B cell (primary cell): ENCODE results near the gene CREB5. TPM values are rescaled to one million over a fixed set of nuclear protein-coding genes. Genes with fewer than 3 reads are reported as not detected.

ENCODE experiments used
- ATAC-seq: fragments of 200-7000 bp; cut with Tn5 transposase; one replicate; pipeline ENCODE4 v1.10.0; 2021; ENCODE audit warnings: low read depth, mild to moderate bottlenecking, moderate number of reproducible peaks, moderate library complexity
- CTCF ChIA-PET: fragments of 350-600 bp; sonication (Branson Sonifier 250); formaldehyde crosslinking; loops from one replicate; lab custom pipeline; 2021; ENCODE audit warnings: antibody characterized with exemption, inconsistent platforms; lab: Charles Lee
- POLR2A ChIA-PET: fragments of 350-600 bp; sonication (Branson Sonifier 250); formaldehyde crosslinking; loops from one replicate; lab custom pipeline; 2021; ENCODE audit warnings: antibody characterized with exemption; lab: Charles Lee
- DNase-seq: peaks from one replicate; pipeline ENCODE4 v3.0.0; 2013
- H2AFZ ChIP-seq: 2 replicates; pipeline ENCODE4 v1.6.1; 2012; ENCODE audit warnings: mild to moderate bottlenecking, low read depth, low read length; ENCODE audit not compliant: insufficient read depth, poor library complexity, severe bottlenecking
- H3K27ac ChIP-seq, 2 donors: 1 replicate in 1 of 2; 2 replicates in 1 of 2; pipeline ENCODE4 v1.5.1; 2012 to 2013; ENCODE audit warnings: low read length in 2 of 2, mild to moderate bottlenecking in 2 of 2, moderate library complexity in 1 of 2
- H3K27me3 ChIP-seq, 4 experiments: fragments of 200-600 bp in 1 of 4; sonication (generic) in 1 of 4; replicated peaks in 1 of 4; 1 replicate in 2 of 4; 2 replicates in 2 of 4; pipeline versions ENCODE4 v1.6.1 to v1.7.0; 2013 to 2016; ENCODE audit warnings: low read length in 3 of 4, mild to moderate bottlenecking in 2 of 4, mixed read lengths in 1 of 4, moderate library complexity in 1 of 4; ENCODE audit not compliant: insufficient read depth in 4 of 4, control insufficient read depth in 3 of 4; ENCODE audit errors: control extremely low read depth in 1 of 4
- H3K36me3 ChIP-seq, 2 experiments: replicated peaks in 1 of 2; 1 replicate in 1 of 2; 2 replicates in 1 of 2; pipeline versions ENCODE4 v1.6.1 to v1.7.1; 2013; ENCODE audit warnings: low read length in 1 of 2; ENCODE audit not compliant: insufficient read depth in 2 of 2, control insufficient read depth in 1 of 2; ENCODE audit errors: control extremely low read depth in 1 of 2, extremely low read depth in 1 of 2
- H3K4me1 ChIP-seq, 2 donors: fragments of 200-600 bp in 1 of 2; sonication (generic) in 1 of 2; 1 replicate in 1 of 2; 2 replicates in 1 of 2; pipeline versions ENCODE4 v1.5.1 to v1.6.1; 2013 to 2017; ENCODE audit warnings: low read length in 2 of 2; ENCODE audit not compliant: control insufficient read depth in 2 of 2, insufficient read depth in 2 of 2
- H3K4me2 ChIP-seq: replicated peaks from 2 replicates; pipeline ENCODE3; 2012; ENCODE audit warnings: mild to moderate bottlenecking, low read depth, low read length; ENCODE audit not compliant: poor library complexity, severe bottlenecking
- H3K4me3 ChIP-seq, 5 experiments: fragments of 200-600 bp in 1 of 5; sonication (generic) in 1 of 5; 1 replicate in 3 of 5; 2 replicates in 2 of 5; pipeline versions ENCODE4 v1.5.1 to v1.7.0; 2011 to 2016; ENCODE audit warnings: low read length in 4 of 5, mild to moderate bottlenecking in 4 of 5, low read depth in 2 of 5, control low read depth in 1 of 5, moderate library complexity in 1 of 5; ENCODE audit not compliant: insufficient read depth in 1 of 5; ENCODE audit errors: control extremely low read depth in 1 of 5, extremely low read depth in 1 of 5
- H3K79me2 ChIP-seq: fragments of 200-600 bp; sonication (generic); one replicate; pipeline ENCODE4 v1.6.0; 2016; ENCODE audit warnings: low read length; ENCODE audit not compliant: control insufficient read depth, insufficient read depth
- H3K9ac ChIP-seq: fragments of 200-600 bp; sonication (generic); 2 replicates; pipeline ENCODE4 v1.6.1; 2017; ENCODE audit warnings: mild to moderate bottlenecking, low read length, moderate library complexity
- H3K9me3 ChIP-seq, 3 donors: one replicate each; pipeline versions ENCODE4 v1.6.1 to v1.7.1; 2013; ENCODE audit warnings: low read length in 2 of 3; ENCODE audit not compliant: control insufficient read depth in 2 of 3, insufficient read depth in 1 of 3; ENCODE audit errors: control extremely low read depth in 1 of 3
- H4K20me1 ChIP-seq: 2 replicates; pipeline ENCODE4 v1.6.0; 2012; ENCODE audit warnings: mild to moderate bottlenecking, low read length; ENCODE audit not compliant: insufficient read depth, control insufficient read depth, poor library complexity, severe bottlenecking
- H3K27ac Mint-ChIP-seq: one replicate; pipeline ENCODE4 v1.8.0; 2021; ENCODE audit warnings: mixed read lengths
- H3K27me3 Mint-ChIP-seq: one replicate; pipeline ENCODE4 v1.8.0; 2021; ENCODE audit warnings: mixed read lengths
- H3K4me1 Mint-ChIP-seq: one replicate; pipeline ENCODE4 v1.8.0; 2021; ENCODE audit warnings: mixed read lengths
- H3K4me3 Mint-ChIP-seq: one replicate; pipeline ENCODE4 v1.8.0; 2021; ENCODE audit warnings: mixed read lengths
- H3K9me3 Mint-ChIP-seq: one replicate; pipeline ENCODE4 v1.8.0; 2022; ENCODE audit warnings: mixed read lengths; ENCODE audit not compliant: insufficient read depth
- CTCF ChIP-seq: fragments of 200-600 bp; IDR thresholded peaks from one replicate; pipeline ENCODE4 v1.8.0; 2022; ENCODE audit warnings: antibody characterized with exemption, mild to moderate bottlenecking
- EZH2 ChIP-seq: IDR thresholded peaks from 2 replicates; pipeline ENCODE4 v1.6.1; 2012; ENCODE audit warnings: borderline replicate concordance, low read depth, mild to moderate bottlenecking, moderate library complexity, low read length; ENCODE audit not compliant: insufficient read depth, poor library complexity, severe bottlenecking
- WGBS: methylation state at CpG from one replicate; pipeline ENCODE4 v1.1.5; 2013; ENCODE audit warnings: missing lambda C conversion rate; ENCODE audit not compliant: insufficient coverage; 5-methylcytosine and 5-hydroxymethylcytosine counted together
- intact Hi-C: fragments of 100-400 bp; cut with micrococcal nuclease; formaldehyde crosslinking; loops from one replicate; pipeline ENCODE4 v1.10.0; 2022
- polyA plus RNA-seq: library from polyadenylated mRNA; depleted of rRNA; stranded (reverse); fragments of >200 nt; gene quantifications from 2 replicates; pipeline ENCODE4 v1.2.3, GENCODE V29; 2012
- total RNA-seq, 2 donors: library from RNA; stranded (reverse); fragments of 120-200 nt in 1 of 2; gene quantifications; 1 replicate in 1 of 2; 2 replicates in 1 of 2; pipeline versions ENCODE4 v1.2.3 to v1.2.4, GENCODE V29; 2013 to 2022

The CREB5 gene
- total and polyA plus RNA-seq, 2 donors (not counting 1 experiment from before 2014, with no cell fraction given): 0.05 to 0.95 TPM

- Histone ChIP-seq H3K79me2 (no peaks in the 10 kb centered on the region), H3K9ac (no peak overlapping the region), H3K9me3 (peaks cover 0 to 9% (median 0%) of the 10 kb centered on the region in 3 donors), H3K4me2 (no peak overlapping the region), H3K36me3 (no peaks in the 10 kb centered on the region), H3K4me3 (no peak overlapping the region), H3K4me1 (no peaks in the 10 kb centered on the region), H3K27ac (no peak overlapping the region), H4K20me1 (no peaks in the 10 kb centered on the region), H2AFZ (no peak overlapping the region), H3K27me3 (no peaks in the 10 kb centered on the region)
- POLR2A ChIA-PET: no interaction called here
- no peak overlapping the region for H3K27ac Mint-ChIP-seq
- no peak overlapping the region for H3K4me3 Mint-ChIP-seq
- no peak for DNase-seq
- TF ChIP-seq CTCF (no peak), EZH2 (no peak)
- no peaks in the 10 kb centered on the region for H3K4me1 Mint-ChIP-seq
- peaks cover 38% of the 10 kb centered on the region for H3K27me3 Mint-ChIP-seq
- 53% methylated on average over 3 of the region's 3 CpGs for WGBS
- intact Hi-C loops: no loop called here
- ATAC-seq: no peak
- peaks cover 2% of the 10 kb centered on the region for H3K9me3 Mint-ChIP-seq
- CTCF ChIA-PET: no interaction called here
Observed at GRCh38 chr7:28544453-28545117, 132.3 kb downstream of the CREB5 start.

GRCh38 chr7:28546067-28546466 lies 133.7 kb downstream of the CREB5 start:
- POLR2A ChIA-PET: no interaction called here
- TF ChIP-seq EZH2 (no peak), CTCF (no peak)

More at GRCh38 chr7:28546067-28546466, 133.7 kb downstream of the CREB5 start:
- peaks cover 0 to 9% (median 0%) of the 10 kb centered on the region in 3 donors for H3K9me3 ChIP-seq
- no peak overlapping the region for H3K9ac ChIP-seq
- CTCF ChIA-PET: no interaction called here
- no peak overlapping the region for H3K4me2 ChIP-seq
- no peaks in the 10 kb centered on the region for H3K27me3 ChIP-seq
- no peaks in the 10 kb centered on the region for H3K4me1 ChIP-seq
- no peaks in the 10 kb centered on the region for H3K79me2 ChIP-seq
- DNase-seq: no peak
- peaks cover 2% of the 10 kb centered on the region for H3K9me3 Mint-ChIP-seq
- H3K27ac ChIP-seq: no peak overlapping the region
- H2AFZ ChIP-seq: no peak overlapping the region
- H4K20me1 ChIP-seq: no peaks in the 10 kb centered on the region
- peaks cover 42% of the 10 kb centered on the region for H3K27me3 Mint-ChIP-seq
- intact Hi-C loops: no loop called here
- no peak overlapping the region for H3K27ac Mint-ChIP-seq
- no peak overlapping the region for H3K4me3 ChIP-seq
- ATAC-seq: no peak
- H3K4me1 Mint-ChIP-seq: no peaks in the 10 kb centered on the region
- H3K36me3 ChIP-seq: no peaks in the 10 kb centered on the region
- H3K4me3 Mint-ChIP-seq: no peak overlapping the region
